PFSK-1 (cell line): ENCODE measurements around the gene LRRC3.

Experiments
- POLR2AphosphoS5 ChIP-seq: IDR thresholded peaks from 2 replicates; pipeline ENCODE4 v1.6.1; 2012; ENCODE audit warnings: low read depth, mild to moderate bottlenecking, control low read depth, low read length, moderate library complexity
- SIN3A ChIP-seq: IDR thresholded peaks from 2 replicates; pipeline ENCODE4 v1.6.1; 2012; ENCODE audit warnings: mild to moderate bottlenecking, low read length, moderate library complexity, borderline replicate concordance; ENCODE audit not compliant: insufficient read depth
- TAF1 ChIP-seq: IDR thresholded peaks from 2 replicates; pipeline ENCODE4 v1.6.1; 2012; ENCODE audit warnings: low read length, control low read depth, borderline replicate concordance; ENCODE audit not compliant: insufficient read depth
- TF ChIP-seq, protein P1 (sequence below), 2 experiments: IDR thresholded peaks; 2 replicates each; pipeline versions ENCODE4 v1.6.1 to v1.8.0; 2011 to 2012; ENCODE audit warnings: low read depth in 2 of 2, low read length in 2 of 2, control low read depth in 1 of 2, inconsistent platforms in 1 of 2, mild to moderate bottlenecking in 1 of 2, moderate library complexity in 1 of 2; ENCODE audit not compliant: insufficient read depth in 1 of 2

DNA sequence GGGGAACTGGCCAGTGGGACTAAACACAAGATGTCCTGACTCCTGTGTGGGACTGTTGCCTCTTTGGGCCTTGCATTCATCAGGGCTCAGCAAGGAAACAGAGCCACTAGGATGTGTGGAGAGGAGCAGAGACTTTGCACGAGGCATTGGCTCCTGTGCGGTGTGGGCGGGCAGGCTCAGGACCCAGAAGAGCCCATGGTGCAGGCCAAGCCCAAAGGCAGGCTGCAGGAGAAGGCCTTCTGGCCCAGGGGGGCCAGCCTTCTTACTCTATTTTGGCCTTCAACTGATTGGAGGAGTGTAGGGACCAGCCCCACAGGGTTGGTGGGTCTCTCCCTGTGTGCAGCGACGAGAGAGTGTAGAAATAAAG, 23.5 kb downstream of the LRRC3 start:
- no peak for TF ChIP-seq SIN3A
- TF ChIP-seq POLR2AphosphoS5 = no peak
- TF ChIP-seq TAF1 = no peak
- TF ChIP-seq, protein P1, sequence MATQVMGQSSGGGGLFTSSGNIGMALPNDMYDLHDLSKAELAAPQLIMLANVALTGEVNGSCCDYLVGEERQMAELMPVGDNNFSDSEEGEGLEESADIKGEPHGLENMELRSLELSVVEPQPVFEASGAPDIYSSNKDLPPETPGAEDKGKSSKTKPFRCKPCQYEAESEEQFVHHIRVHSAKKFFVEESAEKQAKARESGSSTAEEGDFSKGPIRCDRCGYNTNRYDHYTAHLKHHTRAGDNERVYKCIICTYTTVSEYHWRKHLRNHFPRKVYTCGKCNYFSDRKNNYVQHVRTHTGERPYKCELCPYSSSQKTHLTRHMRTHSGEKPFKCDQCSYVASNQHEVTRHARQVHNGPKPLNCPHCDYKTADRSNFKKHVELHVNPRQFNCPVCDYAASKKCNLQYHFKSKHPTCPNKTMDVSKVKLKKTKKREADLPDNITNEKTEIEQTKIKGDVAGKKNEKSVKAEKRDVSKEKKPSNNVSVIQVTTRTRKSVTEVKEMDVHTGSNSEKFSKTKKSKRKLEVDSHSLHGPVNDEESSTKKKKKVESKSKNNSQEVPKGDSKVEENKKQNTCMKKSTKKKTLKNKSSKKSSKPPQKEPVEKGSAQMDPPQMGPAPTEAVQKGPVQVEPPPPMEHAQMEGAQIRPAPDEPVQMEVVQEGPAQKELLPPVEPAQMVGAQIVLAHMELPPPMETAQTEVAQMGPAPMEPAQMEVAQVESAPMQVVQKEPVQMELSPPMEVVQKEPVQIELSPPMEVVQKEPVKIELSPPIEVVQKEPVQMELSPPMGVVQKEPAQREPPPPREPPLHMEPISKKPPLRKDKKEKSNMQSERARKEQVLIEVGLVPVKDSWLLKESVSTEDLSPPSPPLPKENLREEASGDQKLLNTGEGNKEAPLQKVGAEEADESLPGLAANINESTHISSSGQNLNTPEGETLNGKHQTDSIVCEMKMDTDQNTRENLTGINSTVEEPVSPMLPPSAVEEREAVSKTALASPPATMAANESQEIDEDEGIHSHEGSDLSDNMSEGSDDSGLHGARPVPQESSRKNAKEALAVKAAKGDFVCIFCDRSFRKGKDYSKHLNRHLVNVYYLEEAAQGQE (IDR thresholded peaks at IDR 0.05; ENCODE audit: insufficient read depth in 1 of 2, low read depth in 2 of 2, low read length in 2 of 2) = no peak
